ENCODE results near the gene NABP1.
A peak's percentile ranks its signal among the peaks of the same experiment; 100 is the strongest.

NABP1 gene

GRCh38 chr2:191705701-191706100 lies 27.8 kb downstream of the NABP1 start:
- DNase-seq (ENCODE audit: low spot score): no peak
- no peak for FAIRE-seq

- FAIRE-seq (no peak), DNase-seq (ENCODE audit: low spot score) (no peak)
Measured at GRCh38 chr2:191706791-191707190, 28.9 kb downstream of the NABP1 start.

- no peak for FAIRE-seq
- no peak for DNase-seq (ENCODE audit: low spot score)
Measured at GRCh38 chr2:191707542-191707941, 29.6 kb downstream of the NABP1 start.

- DNase-seq (ENCODE audit: low spot score) (no peak), FAIRE-seq (no peak)
Measured at GRCh38 chr2:191710411-191710900, 32.5 kb downstream of the NABP1 start.

- FAIRE-seq: no peak
- no peak for DNase-seq (ENCODE audit: low spot score)
Measured at GRCh38 chr2:191711621-191712020, 33.7 kb downstream of the NABP1 start.

- DNase-seq (ENCODE audit: low spot score) (peak; percentile 15), FAIRE-seq (no peak)
Measured at GRCh38 chr2:191713837-191714236, 35.9 kb downstream of the NABP1 start.

GRCh38 chr2:191714925-191715324 lies 37.0 kb downstream of the NABP1 start:
- DNase-seq (ENCODE audit: low spot score): no peak
- no peak for FAIRE-seq

- DNase-seq (ENCODE audit: low spot score) (no peak), FAIRE-seq (no peak)
Measured at GRCh38 chr2:191715471-191715870, 37.5 kb downstream of the NABP1 start.

GRCh38 chr2:191719261-191719660 lies 41.3 kb downstream of the NABP1 start:
- no peak for FAIRE-seq
- no peak for DNase-seq (ENCODE audit: low spot score)

- FAIRE-seq: no peak
- no peak for DNase-seq (ENCODE audit: low spot score)
Measured at GRCh38 chr2:191719938-191720337, 42.0 kb downstream of the NABP1 start.

- FAIRE-seq: no peak
Measured at GRCh38 chr2:191721331-191721730, 43.4 kb downstream of the NABP1 start.

GRCh38 chr2:191724015-191724414 lies 46.1 kb downstream of the NABP1 start:
- DNase-seq (ENCODE audit: low spot score): no peak
- FAIRE-seq: no peak

More at GRCh38 chr2:191721331-191721730, 43.4 kb downstream of the NABP1 start:
- no peak for DNase-seq (ENCODE audit: low spot score)

GRCh38 chr2:191728750-191729624 lies 51.1 kb downstream of the NABP1 start:
- DNase-seq (ENCODE audit: low spot score): no peak
- FAIRE-seq: no peak

GRCh38 chr2:191730263-191730662 lies 52.3 kb downstream of the NABP1 start:
- FAIRE-seq: no peak
- DNase-seq (ENCODE audit: low spot score): no peak
